Mammary microvascular endothelial cell (primary cell): ENCODE measurements around the gene C1orf116. TPM values are rescaled to one million over a fixed set of nuclear protein-coding genes. Genes with fewer than 3 reads are reported as not detected.

Experiments
- total RNA-seq: library from RNA; depleted of rRNA; stranded (reverse); fragments of >200 nt; gene quantifications from 2 replicates; pipeline ENCODE4 v1.2.3, GENCODE V29; 2015

Gene C1orf116
- total RNA-seq: 0.07 TPM in 1 of 2 replicates, not detected in the other

DNA sequence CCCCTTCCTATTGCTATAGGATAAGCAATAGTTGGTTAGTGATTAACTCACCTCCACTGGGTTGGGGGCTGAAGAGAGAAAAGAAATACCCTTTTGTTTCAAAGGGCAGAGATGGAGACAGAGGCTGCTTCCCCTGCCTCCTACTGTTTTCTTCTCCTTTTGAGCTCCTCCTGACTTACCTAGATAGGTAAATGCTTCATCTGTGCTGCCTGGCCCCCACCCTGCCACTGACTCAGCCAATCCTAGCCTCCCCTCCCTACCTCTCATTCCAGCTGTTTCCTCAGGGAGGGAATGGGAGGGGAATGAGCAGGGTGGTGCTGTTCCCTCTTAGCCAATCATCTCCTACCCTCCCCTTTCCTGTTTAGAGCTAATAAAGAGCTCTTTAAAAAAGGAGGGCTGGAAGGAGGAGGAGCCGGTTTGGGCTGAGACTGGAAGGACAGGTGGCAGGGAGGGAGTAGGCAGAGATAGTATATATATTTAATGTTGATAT lies at the start of gene C1orf116:
C1orf116 (minus strand) TSS at position 229 of the 490 bp plus-strand sequence. CDS start 5,158 bp downstream, outside the sequence.

DNA sequence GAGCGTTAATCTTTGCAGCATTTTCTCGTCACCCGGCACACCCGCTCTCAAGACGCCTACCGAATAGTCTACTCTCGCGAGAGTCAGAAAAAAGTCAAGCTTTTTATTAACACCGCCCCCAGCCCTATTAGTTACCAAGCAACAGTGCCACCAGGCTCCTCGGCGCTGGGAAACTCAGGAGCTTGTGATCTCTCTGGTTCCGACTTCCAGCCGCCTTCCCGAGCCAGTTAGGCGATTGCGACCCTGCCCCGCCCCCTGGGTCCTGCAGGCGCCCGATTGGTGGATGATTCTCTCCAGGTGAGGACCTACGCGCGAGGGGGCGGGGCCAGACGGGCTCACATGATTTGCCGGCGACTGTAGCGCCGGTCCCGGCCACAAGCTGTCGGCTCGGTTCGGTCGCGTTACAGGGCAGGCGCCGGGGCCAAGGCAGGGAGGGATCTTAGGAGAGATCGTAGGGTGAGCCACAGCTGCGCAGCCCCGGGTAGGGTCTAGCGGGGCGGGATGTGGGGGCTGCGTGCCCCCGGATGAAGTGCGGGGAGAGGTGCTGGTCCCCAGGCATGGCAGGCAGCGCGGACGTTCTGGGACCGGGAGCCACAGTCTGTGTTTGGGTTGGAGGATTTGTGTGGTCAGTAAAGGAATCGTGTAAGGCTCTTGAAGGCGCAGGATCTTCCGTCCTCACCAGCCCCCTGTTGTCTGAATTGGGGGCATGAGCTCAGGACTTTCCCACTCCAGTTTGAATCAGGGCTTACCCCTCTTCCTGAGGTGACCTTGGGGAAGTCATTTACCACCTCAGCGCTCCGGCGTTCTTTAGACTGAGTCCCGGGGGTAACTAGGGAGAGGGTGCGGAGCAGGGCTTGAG lies 20.6 kb upstream of the C1orf116 start, which contains the start of gene PFKFB2:
PFKFB2 (plus strand) TSS at position 365 of the 859 bp plus-strand sequence. CDS start 1,443 bp downstream, outside the sequence.

DNA sequence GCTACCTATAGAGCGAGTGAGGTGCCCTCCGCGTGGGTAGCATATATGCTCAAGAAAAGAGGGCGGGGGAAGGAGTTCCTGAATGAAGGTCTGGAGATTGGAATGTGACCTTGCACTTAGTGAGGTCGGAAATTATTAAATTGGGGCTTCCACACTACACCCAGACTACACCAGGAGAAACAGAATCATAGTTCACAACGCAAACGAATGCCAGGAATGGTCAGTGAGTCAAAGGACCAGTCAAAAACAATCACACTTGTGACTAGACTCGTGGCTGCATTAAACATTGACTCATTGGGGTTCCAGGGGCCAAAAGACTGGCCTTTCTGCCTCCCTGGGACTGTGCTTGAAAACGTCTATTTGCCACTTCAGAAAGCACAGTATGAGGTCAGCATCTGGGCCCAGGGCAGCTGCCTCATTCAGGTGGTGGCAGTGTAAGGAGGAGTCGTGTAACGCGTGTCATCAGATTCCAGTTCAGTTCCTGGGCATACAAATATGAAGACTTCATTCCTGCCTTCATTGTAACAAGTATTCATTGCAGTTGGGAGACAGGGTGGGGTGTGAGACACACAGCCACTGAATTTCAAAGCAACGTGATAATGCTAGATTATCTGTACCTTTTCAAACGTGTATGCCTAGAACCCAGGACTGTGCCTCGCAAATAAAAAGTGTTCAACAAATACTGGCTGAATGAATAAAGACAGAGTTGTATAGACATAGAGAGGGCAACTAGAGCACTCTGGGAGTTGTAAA lies 18.8 kb upstream of the C1orf116 start, which contains the start of gene YOD1:
YOD1 (minus strand) TSS at position 18 of the 753 bp plus-strand sequence. CDS start 178 bp downstream, outside the sequence.

DNA sequence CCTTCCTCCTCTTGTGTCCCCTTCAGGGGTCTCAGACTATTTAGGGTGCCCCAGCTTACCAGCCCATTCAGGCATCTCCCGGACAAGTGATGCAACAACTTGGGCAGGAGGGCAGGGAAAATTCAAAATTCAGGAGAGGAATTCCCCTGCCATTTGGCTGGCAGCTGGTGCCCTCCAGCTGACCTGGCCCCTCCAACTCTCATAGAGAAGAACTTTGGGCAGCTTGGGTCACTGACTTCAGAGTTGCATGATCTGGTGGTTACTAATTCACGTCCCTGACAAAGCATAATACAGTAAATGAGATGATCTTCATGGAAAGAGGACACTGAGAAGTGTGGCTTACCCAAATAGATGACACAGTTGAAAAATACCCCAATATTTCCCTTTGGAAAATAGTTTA lies 62.1 kb downstream of the C1orf116 start, which contains the start of gene FCAMR:
FCAMR (minus strand) TSS at position 15 of the 400 bp plus-strand sequence. CDS start 335 bp downstream, outside the sequence.

Other genes with a start within 250 kb of the C1orf116 start
- not detected in 2 replicates for gene IL20, start 167.1 kb downstream of the C1orf116 start, total RNA-seq
- gene IL24, start 135.3 kb downstream of the C1orf116 start, total RNA-seq: not detected in 2 replicates
- 0.13 TPM in 1 of 2 replicates, not detected in the other for gene FCMR, start 110.8 kb downstream of the C1orf116 start, total RNA-seq
- not detected in 2 replicates for gene PIGR, start 86.3 kb downstream of the C1orf116 start, total RNA-seq
- gene FCAMR, start 62.3 kb downstream of the C1orf116 start, total RNA-seq: not detected in 2 replicates
- gene YOD1, start 18.5 kb upstream of the C1orf116 start, total RNA-seq: 4.2 and 5.3 TPM in 2 replicates
- gene PFKFB2, start 20.5 kb upstream of the C1orf116 start, total RNA-seq: 0.74 and 1.8 TPM in 2 replicates
- 1.2 TPM in 1 of 2 replicates, not detected in the other for gene C4BPB, start 56.1 kb upstream of the C1orf116 start, total RNA-seq
- gene C4BPA, start 71.5 kb upstream of the C1orf116 start, total RNA-seq: not detected in 2 replicates